HG03442 (cell line): Measurements from ENCODE around the gene ZNF462.
"Not testable (repeated sequence)": the region's sequence is repeated elsewhere in the genome, so short reads cannot be mapped to it uniquely, and the experiment has no call there.

Experiments used
- ATAC-seq: cut with Tn5 transposase; IDR thresholded peaks from one replicate; pipeline ENCODE4 v1.9.1; 2021; ENCODE audit warnings: mild to moderate bottlenecking, moderate library complexity; ENCODE audit not compliant: unreplicated experiment

Gene ZNF462

DNA sequence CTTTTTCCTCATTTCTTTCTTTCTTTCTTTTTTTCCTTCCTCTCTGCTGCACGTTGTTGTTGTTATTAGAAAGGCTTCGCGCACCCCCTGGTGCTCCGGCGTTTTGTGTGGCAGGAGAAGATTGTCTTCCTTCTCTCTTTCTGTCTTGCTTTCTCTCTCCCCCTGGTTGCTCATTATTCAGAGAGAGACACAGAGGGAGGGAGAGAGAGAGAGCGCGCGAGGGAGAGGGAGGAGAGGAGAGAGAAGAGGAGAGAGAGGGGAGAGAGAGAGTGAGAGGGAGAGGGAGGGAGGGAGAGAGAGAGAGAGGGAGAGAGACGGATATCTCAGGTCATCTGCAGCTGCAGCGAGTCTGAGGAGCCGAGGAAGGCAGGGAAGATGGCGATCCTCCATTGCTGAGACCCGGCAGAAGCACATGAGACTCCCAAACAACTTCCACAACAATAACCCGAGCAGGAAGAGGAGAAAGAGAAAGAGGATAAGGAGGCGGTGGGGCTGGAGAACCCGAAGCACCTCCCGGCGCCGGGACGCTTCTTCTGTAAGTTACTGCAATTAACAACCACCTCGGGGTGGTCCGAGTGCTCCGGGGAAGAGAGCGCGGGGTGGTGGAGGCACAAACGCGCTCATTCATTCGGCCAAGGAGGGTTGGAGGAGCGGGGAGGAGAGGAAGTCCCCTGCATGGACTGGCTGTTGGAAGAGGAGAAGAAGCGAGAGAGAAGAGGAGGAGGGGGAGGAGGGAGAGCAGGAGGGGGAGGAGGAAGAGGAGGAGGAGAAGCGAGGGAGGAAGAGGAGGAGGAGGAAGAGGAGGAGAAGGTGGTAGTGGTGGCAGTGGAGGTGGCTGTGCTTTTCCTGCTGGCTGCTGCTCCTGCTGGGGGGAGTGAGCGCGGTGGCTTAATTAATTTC is at the start of gene ZNF462:
TSS of gene ZNF462 (plus strand) at position 346 of the 900 bp plus-strand sequence. CDS start 60,218 bp downstream, outside the sequence.
- ATAC-seq, result no peak

- no peak for ATAC-seq
Observed at GRCh38 chr9:106816524-106816923, 46.4 kb upstream of the ZNF462 start.

DNA sequence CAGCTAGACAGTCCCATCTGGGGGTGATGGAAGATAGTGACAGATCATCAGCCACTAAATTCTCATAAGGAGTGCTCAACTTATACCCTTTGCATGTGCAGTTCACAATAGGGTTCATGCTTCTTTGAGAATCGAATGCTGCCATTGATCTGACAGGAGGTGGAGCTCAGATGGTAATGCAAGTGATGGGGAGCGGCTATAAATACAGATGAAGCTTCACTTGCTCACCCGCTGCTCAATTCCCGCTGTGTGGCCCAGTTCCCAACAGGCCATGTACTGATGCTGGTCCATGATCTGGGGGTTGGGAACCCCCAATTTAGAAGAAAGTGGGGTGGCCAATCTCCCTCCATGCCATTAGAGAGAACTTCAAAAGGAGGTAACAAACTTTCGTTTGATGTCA is 44.9 kb upstream of the ZNF462 start:
- ATAC-seq, result no peak

- no peak for ATAC-seq
Observed at GRCh38 chr9:106820866-106821265, 42.1 kb upstream of the ZNF462 start.

DNA sequence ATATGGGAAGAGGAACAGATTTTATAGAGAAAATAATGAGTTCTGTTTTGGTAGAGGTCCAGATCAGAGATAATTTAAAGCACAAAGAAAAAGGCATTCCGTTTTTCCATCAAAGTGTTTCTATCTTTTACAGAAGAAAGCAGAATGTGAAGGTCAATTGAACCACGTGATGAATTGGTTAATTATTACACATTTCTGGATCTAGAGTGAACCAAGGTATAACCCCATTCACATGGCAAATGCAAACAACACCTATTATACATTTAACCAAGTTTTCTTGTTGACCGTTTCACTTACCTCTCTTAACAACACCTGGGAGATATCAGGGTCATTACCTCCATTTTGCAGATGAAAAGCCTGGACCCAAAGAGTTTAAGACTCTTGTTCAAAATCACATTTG is 34.9 kb upstream of the ZNF462 start:
- no peak for ATAC-seq

- no peak for ATAC-seq
Observed at GRCh38 chr9:106828965-106829364, 34.0 kb upstream of the ZNF462 start.

GRCh38 chr9:106829666-106830408 is 33.1 kb upstream of the ZNF462 start:
- no peak for ATAC-seq

DNA sequence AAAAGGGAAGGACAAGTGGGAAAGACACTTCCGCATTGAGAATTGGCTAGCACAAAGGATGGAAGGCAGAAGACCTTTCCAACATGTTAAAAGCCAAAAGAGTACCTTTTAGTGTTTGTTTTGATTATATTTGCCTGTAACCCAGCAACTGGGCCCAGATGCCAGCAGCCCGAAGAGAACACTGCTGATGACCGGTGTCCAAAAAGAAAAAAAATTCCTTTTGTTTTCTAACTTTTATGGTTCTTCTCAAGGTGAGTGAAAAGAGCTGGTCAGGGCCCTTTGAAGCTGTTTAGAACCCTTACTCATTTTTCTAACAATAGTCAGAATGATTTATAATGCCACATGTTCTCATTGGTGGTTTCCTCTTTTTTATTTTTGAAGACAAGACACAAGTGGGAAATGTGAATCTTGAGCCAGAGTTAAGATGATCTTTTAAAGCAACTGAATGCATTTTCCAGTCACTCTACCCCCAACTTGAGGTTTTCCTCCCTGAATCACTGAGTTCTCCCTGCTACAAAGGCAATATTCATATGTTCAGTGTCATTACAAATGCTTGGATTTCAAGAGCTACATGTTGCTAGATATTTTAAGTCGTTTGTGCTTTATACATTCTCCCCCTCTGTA is 32.3 kb upstream of the ZNF462 start:
- no peak for ATAC-seq

- no peak for ATAC-seq
Observed at GRCh38 chr9:106834888-106835287, 28.1 kb upstream of the ZNF462 start.

DNA sequence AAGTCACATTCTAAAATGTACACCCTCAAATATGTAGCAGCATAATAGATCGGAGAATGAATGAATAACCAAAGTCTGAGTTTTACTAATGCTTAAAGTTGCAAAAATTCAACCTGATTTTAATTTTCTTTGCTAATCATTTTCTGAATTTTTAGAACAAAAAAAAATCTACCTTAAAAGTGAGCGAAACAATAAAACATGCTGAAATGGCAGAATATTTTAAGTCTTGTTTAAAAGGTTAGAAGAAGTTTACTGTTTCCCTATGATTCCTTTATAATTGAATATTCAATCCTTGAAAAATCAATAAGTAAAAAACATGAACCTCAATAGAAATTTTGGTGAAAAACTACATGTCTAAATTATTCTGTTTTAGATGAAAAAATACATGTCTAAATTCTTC is 27.1 kb upstream of the ZNF462 start:
- ATAC-seq, result no peak

- no peak for ATAC-seq
Observed at GRCh38 chr9:106843371-106843770, 19.6 kb upstream of the ZNF462 start.

DNA sequence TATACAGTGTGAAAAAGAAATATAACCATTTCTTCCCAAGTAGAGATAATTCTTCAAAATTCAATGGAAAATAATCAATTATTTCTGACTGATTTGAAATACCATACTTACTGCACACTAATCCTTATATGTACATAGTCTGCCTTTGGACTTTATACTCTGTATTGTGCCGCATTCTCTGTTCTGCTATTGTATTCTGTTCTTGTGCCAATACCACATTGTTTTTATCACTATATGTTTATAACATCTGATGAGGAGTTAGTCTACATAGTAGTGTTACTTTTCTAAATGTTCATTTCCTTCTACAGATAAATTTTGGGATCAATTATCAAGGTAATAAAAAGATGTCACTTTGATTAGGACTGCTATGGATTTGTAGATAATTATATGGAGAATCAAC is 16.7 kb upstream of the ZNF462 start:
- ATAC-seq, result no peak

DNA sequence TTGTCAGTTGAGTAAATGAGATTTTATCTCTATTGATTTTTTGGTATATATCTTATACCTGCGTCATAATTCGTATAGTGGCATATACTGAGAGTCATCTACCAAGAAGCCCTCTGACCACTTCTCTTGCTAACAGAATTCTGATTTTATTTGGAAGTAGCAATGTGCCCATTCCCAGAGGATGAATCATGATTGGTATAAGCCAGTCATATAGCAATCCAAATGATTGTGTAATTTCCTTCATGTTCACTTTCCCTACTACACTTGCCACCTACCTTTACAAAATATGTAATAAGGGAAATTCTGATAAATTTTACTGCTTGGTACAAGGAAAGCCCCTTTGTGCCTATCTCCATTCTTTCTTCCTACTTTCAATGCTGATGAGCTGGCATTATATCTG is 16.1 kb upstream of the ZNF462 start:
- no peak for ATAC-seq

DNA sequence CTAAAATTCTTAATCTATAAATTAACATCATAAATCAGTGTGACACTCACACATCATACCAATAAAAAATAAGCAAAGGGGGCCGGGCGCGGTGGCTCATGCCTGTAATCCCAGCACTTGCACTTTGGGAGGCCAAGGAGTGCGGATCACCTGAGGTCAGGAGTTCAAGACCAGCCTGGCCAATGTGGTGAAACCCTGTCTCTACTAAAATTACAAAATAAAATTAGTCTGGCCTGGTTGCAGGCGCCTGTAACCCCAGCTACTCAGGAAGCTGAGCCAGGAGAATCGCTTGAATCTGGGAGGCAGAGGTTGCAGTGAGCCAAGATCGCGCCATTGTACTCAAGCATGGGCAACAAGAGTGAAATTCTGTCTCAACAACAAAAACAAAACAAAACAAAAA is 11.3 kb upstream of the ZNF462 start:
- not testable (repeated sequence) for ATAC-seq

DNA sequence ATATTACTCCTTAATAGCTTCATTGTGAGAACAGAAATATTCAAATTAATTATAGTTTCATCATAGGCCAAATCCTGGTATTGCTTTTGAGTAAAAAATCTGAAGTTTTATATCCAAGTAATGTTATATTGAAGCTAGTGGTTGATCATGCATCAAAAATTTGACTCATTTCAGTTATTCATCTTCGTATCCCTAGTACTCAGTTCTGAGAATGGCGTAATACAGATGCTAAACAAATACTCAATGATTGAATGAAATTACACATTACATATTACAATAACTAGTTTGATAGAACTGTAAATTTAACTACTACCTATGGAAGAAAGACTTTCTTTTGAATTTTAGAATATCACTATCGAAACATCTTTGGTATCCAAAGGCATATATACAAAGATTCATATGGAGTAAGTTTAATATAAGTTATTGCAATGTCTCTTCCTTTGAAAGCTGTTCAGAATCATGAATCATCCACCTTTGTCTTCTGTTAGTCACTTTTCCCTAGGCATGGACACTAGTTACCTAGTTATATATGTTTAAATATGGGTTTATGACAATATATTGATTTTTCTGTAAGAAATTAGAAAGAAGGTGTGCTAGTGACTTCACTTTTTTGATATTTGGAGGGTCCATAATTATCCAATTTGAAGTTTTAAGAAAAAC is 5.0 kb upstream of the ZNF462 start:
- no peak for ATAC-seq

DNA sequence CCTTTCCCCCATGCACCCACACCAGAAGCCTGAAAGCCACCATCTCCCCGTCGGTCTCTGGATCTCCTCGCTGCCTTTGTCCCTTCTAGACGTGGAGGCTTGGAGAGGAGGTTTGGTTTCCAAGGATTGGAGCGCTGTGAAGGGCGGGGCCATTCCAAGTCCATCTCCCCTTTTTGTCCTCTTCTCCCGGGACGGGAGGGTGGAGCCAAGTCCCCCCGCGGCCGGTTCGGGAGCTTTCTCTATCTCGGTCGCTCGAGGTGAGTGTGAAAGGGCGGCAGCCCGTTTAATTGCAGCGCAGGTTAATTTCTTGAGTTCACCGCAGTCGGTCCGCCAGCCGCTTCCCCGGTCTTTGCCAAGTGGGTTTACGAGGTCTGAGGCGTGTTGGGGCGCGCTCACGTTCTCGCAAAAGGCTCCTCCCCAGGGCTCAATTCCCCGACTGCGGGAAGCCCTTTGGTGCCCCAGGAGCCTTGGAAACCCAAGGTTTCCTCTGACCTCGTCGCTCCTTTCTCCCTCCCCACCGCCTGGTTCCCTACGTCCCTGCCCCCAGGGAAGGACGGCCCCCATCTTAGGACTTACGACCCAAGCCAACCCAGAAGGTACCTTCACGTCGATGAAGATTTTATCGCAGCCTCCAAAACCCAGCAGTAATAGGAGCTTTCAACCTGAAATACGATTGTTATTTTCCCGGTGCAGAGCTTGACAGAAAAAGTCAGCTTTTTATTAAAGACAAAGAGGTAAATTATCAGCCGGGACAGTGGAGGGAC is 2.8 kb upstream of the ZNF462 start:
- ATAC-seq, result no peak

GRCh38 chr9:106860721-106861639 is 2.0 kb upstream of the ZNF462 start:
- ATAC-seq, result no peak

- no peak for ATAC-seq
Observed at GRCh38 chr9:106861640-106862109, 1.3 kb upstream of the ZNF462 start.
